HG02678 (cell line): ENCODE measurements around the gene CDCA5.

Source experiments
- ATAC-seq: cut with Tn5 transposase; IDR thresholded peaks from one replicate; pipeline ENCODE4 v1.9.1; 2021; ENCODE audit warnings: mild to moderate bottlenecking, moderate library complexity; ENCODE audit not compliant: unreplicated experiment

The CDCA5 gene

GRCh38 chr11:65083834-65084597 lies at the start of gene CDCA5, which contains the start of gene ZFPL1:
Gene CDCA5 (minus strand): TSS chr11:65084040. CDS start chr11:65083978, 62 bp downstream.
Gene ZFPL1 (plus strand): TSS chr11:65084222. CDS start chr11:65084699, 477 bp downstream.
- ATAC-seq, result peak; percentile 88

- peak; percentile 24 for ATAC-seq
These were observed 49.3 kb upstream of the CDCA5 start for GRCh38 chr11:65132988-65133700.

- peak; percentile 48 for ATAC-seq
These were observed 48.6 kb upstream of the CDCA5 start for GRCh38 chr11:65132238-65132987.

- no peak for ATAC-seq
These were observed 48.0 kb upstream of the CDCA5 start for GRCh38 chr11:65131895-65132237.

- no peak for ATAC-seq
These were observed 47.6 kb upstream of the CDCA5 start for GRCh38 chr11:65131417-65131776.

GRCh38 chr11:65130631-65131416 lies 47.0 kb upstream of the CDCA5 start:
- ATAC-seq, result no peak

- ATAC-seq, result no peak
These were observed 46.0 kb upstream of the CDCA5 start for GRCh38 chr11:65129649-65130441.

- no peak for ATAC-seq
These were observed 44.6 kb upstream of the CDCA5 start for GRCh38 chr11:65128182-65129145.

- ATAC-seq, result no peak
These were observed 43.8 kb upstream of the CDCA5 start for GRCh38 chr11:65127473-65128181.

- ATAC-seq, result no peak
These were observed 42.9 kb upstream of the CDCA5 start for GRCh38 chr11:65126624-65127274.

GRCh38 chr11:65125197-65126056 lies 41.6 kb upstream of the CDCA5 start:
- no peak for ATAC-seq

- no peak for ATAC-seq
These were observed 40.8 kb upstream of the CDCA5 start for GRCh38 chr11:65124480-65125196.

GRCh38 chr11:65121865-65122696 lies 38.2 kb upstream of the CDCA5 start, which contains the start of the genes FAU and MRPL49:
Gene FAU (minus strand): TSS chr11:65122134. CDS start chr11:65121813, 321 bp downstream.
Gene MRPL49 (plus strand): TSS chr11:65122321. CDS start chr11:65122347, 26 bp downstream.
- peak; percentile 72 for ATAC-seq

- no peak for ATAC-seq
These were observed 37.6 kb upstream of the CDCA5 start for GRCh38 chr11:65121447-65121864.

- ATAC-seq, result no peak
These were observed 37.0 kb upstream of the CDCA5 start for GRCh38 chr11:65120831-65121230.
